Measurements from ENCODE around the gene TUBGCP6. TPM values are rescaled to one million over a fixed set of nuclear protein-coding genes. Genes with fewer than 3 reads are reported as not detected.
A peak's percentile ranks its signal among the peaks of the same experiment; 100 is the strongest.

The TUBGCP6 gene
- total and polyA plus RNA-seq, 2 experiments from 2014 or later: 18.6 to 47.1 TPM

- peak; percentile 87 for DNase-seq (ENCODE audit: low spot score)
- no peaks in the 10 kb centered on the region for H3K9me3 Mint-ChIP-seq
- peaks cover 3% of the 10 kb centered on the region; the same call in 1 of the 2 replicates for H4K20me1 ChIP-seq (replicated peaks; ENCODE audit: insufficient read depth)
- no peaks in the 10 kb centered on the region for H3K36me3 ChIP-seq (ENCODE audit: insufficient read depth)
- H3K79me2 ChIP-seq (replicated peaks; ENCODE audit: insufficient read depth): no peaks in the 10 kb centered on the region
- no peak overlapping the region for H3K27ac ChIP-seq (ENCODE audit: low read depth)
- peak overlapping the region; percentile 96 for H3K4me2 ChIP-seq
- peak overlapping the region; percentile 72; the same call in 1 of the 2 replicates for H2AFZ ChIP-seq
- H3K4me1 Mint-ChIP-seq: peaks cover 7% of the 10 kb centered on the region
- no peaks in the 10 kb centered on the region for H3K9me2 ChIP-seq (ENCODE audit: insufficient read depth)
- ATAC-seq: peak; percentile 72
- peaks cover 1% of the 10 kb centered on the region; the same call in 2 of the 3 replicates for H3K36me3 Mint-ChIP-seq (ENCODE audit: low read depth)
- H3F3A ChIP-seq (replicated peaks; ENCODE audit: low read depth): peaks cover 4% of the 10 kb centered on the region; the same call in 1 of the 2 replicates
- no peaks in the 10 kb centered on the region for H3K4me1 ChIP-seq (ENCODE audit: insufficient read depth)
- TF ChIP-seq REST (IDR thresholded peaks at IDR 0.05; ENCODE audit: unreplicated experiment) (no peak), CTCF (conservative IDR thresholded peaks at IDR 0.05; ENCODE audit: low read depth in 2 of 2) (peak; percentile 68 to 86)
- H3K27me3 ChIP-seq (ENCODE audit: insufficient read depth): no peaks in the 10 kb centered on the region
- H3K27me3 Mint-ChIP-seq (ENCODE audit: insufficient read depth, low read depth, poor library complexity): peaks cover 7% of the 10 kb centered on the region
- H3K27ac Mint-ChIP-seq: no peak overlapping the region
- H3K4me3 Mint-ChIP-seq: peak overlapping the region; percentile 64; the same call in 2 of the 3 replicates
- H3K4me3 ChIP-seq: peak overlapping the region; percentile 86
Observed at GRCh38 chr22:50252082-50253045, 7.5 kb upstream of the TUBGCP6 start.

GRCh38 chr22:50251477-50252081 is 6.8 kb upstream of the TUBGCP6 start:
- peak overlapping the region; percentile 86 for H3K4me3 ChIP-seq
- peaks cover 3% of the 10 kb centered on the region; the same call in 1 of the 2 replicates for H4K20me1 ChIP-seq (replicated peaks; ENCODE audit: insufficient read depth)
- H3F3A ChIP-seq (replicated peaks; ENCODE audit: low read depth): peaks cover 6% of the 10 kb centered on the region; the same call in 1 of the 2 replicates
- peaks cover 8% of the 10 kb centered on the region; the same call in 2 of the 3 replicates for H3K36me3 Mint-ChIP-seq (ENCODE audit: low read depth)
- TF ChIP-seq NANOG (IDR thresholded peaks at IDR 0.05; ENCODE audit: borderline replicate concordance) (no peak), CTCF (conservative IDR thresholded peaks at IDR 0.05; ENCODE audit: low read depth in 2 of 2) (peak in 1 of 2 experiments; percentile 42; a peak in 2 of 4 replicates)
- peak overlapping the region; percentile 96 for H3K4me2 ChIP-seq
- H3K4me1 Mint-ChIP-seq: peaks cover 10% of the 10 kb centered on the region
- H3K79me2 ChIP-seq (replicated peaks; ENCODE audit: insufficient read depth): no peaks in the 10 kb centered on the region
- H3K9me3 Mint-ChIP-seq: no peaks in the 10 kb centered on the region
- peak overlapping the region; percentile 64 for H3K4me3 Mint-ChIP-seq
- no peaks in the 10 kb centered on the region for H3K4me1 ChIP-seq (ENCODE audit: insufficient read depth)
- H2AFZ ChIP-seq: peak overlapping the region; percentile 72; the same call in 1 of the 2 replicates
- ATAC-seq: peak; percentile 17
- no peak overlapping the region for H3K27ac Mint-ChIP-seq
- H3K27me3 ChIP-seq (ENCODE audit: insufficient read depth): no peaks in the 10 kb centered on the region
- H3K27me3 Mint-ChIP-seq (ENCODE audit: insufficient read depth, low read depth, poor library complexity): peaks cover 8% of the 10 kb centered on the region
- H3K27ac ChIP-seq (ENCODE audit: low read depth): no peak overlapping the region
- no peaks in the 10 kb centered on the region for H3K36me3 ChIP-seq (ENCODE audit: insufficient read depth)
- peak; percentile 49 for DNase-seq (ENCODE audit: low spot score)
- H3K9me2 ChIP-seq (ENCODE audit: insufficient read depth): no peaks in the 10 kb centered on the region
